Immature natural killer cell (primary cell): ENCODE measurements around the gene TRAPPC2. TPM values are rescaled to one million over a fixed set of nuclear protein-coding genes. Genes with fewer than 3 reads are reported as not detected.

Source experiments
- DNase-seq, 3 donors: peaks; one replicate each; pipeline ENCODE4 v3.0.0; 2022; ENCODE audit warnings: mixed read lengths in 1 of 3
- H3K27ac Mint-ChIP-seq, 6 donors: one replicate each; pipeline ENCODE4 v1.8.0; 2020; ENCODE audit warnings: mixed read lengths in 6 of 6, mild to moderate bottlenecking in 5 of 6, inconsistent platforms in 4 of 6, moderate library complexity in 3 of 6
- H3K27me3 Mint-ChIP-seq, 3 donors: one replicate each; pipeline ENCODE4 v1.8.0; 2020 to 2021; ENCODE audit warnings: low read depth in 3 of 3, mild to moderate bottlenecking in 3 of 3, mixed read lengths in 3 of 3, moderate library complexity in 3 of 3, inconsistent platforms in 1 of 3
- H3K36me3 Mint-ChIP-seq, 3 donors: one replicate each; pipeline ENCODE4 v1.8.0; 2020; ENCODE audit warnings: mixed read lengths in 3 of 3, inconsistent platforms in 2 of 3, mild to moderate bottlenecking in 2 of 3
- H3K4me1 Mint-ChIP-seq, 2 donors: one replicate each; pipeline ENCODE4 v1.8.0; 2020; ENCODE audit warnings: inconsistent platforms in 2 of 2, mild to moderate bottlenecking in 2 of 2, mixed read lengths in 2 of 2, moderate library complexity in 1 of 2
- H3K4me3 Mint-ChIP-seq, 5 donors: one replicate each; pipeline ENCODE4 v1.8.0; 2020; ENCODE audit warnings: mild to moderate bottlenecking in 5 of 5, mixed read lengths in 5 of 5, inconsistent platforms in 3 of 5, moderate library complexity in 3 of 5
- H3K9me3 Mint-ChIP-seq, 6 donors: one replicate each; pipeline ENCODE4 v1.8.0; 2020; ENCODE audit warnings: mild to moderate bottlenecking in 6 of 6, mixed read lengths in 6 of 6, inconsistent platforms in 4 of 6, moderate library complexity in 3 of 6
- polyA plus RNA-seq, 3 donors: library from polyadenylated mRNA; unstranded; fragments of 300-500 nt; fragmentation: Illumina TruSeq; gene quantifications; one replicate each; pipeline ENCODE4 v1.2.3, GENCODE V29; 2021

Gene TRAPPC2
- polyA plus RNA-seq, 3 donors from 2014 or later, result 48.8 to 60.1 (median 55.4) TPM

- H3K4me3 Mint-ChIP-seq, result peak overlapping the region in 1 of 5 donors; percentile 34
- H3K4me1 Mint-ChIP-seq, result peaks cover 67 to 82% of the 10 kb centered on the region in 2 donors
These were observed 31.3 kb downstream of the TRAPPC2 start for GRCh38 chrX:13703135-13703534.

DNA sequence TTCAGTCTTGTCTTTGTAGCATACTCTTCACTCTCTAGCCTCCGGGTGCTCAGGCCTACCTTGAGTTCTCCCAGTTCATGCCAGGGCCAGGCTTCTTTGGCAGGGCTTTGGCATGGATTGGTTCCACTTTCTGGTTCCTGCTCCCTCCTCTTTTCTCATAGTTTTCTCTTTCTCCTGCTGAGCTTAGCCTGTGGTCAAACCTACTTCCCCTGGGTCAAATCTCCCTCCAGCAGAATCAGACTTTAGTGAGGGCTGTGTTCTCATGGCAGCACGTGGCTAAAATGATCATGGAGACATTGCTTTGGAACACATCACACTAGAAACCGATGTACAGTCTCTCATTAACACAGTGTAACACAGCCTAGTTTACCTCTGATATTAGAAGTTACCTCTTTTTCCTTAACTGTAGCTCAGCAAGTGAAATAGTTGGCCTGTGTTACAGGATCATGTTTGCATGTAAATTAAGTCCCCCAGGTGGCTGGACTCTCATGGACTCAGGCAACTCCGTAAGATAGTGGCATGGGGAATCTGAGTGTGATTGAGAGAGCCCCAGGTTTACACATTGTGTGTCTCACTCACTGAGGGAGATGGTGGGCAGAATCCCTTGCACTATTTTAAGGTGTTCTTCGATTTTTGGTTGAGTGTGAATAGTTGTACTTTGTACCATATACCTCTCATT, 32.2 kb downstream of the TRAPPC2 start:
- no peaks in the 10 kb centered on the region for H3K9me3 Mint-ChIP-seq
- H3K36me3 Mint-ChIP-seq, result peaks cover 0 to 11% (median 0%) of the 10 kb centered on the region in 3 donors
- H3K4me1 Mint-ChIP-seq, result peaks cover 72 to 83% of the 10 kb centered on the region in 2 donors
- peak overlapping the region; percentile 22 to 72 (median 63) for H3K4me3 Mint-ChIP-seq
- peaks cover 0 to 3% (median 1%) of the 10 kb centered on the region in 3 donors for H3K27me3 Mint-ChIP-seq
- no peak for DNase-seq
- peak overlapping the region; percentile 47 to 89 (median 82) for H3K27ac Mint-ChIP-seq

More at GRCh38 chrX:13703135-13703534, 31.3 kb downstream of the TRAPPC2 start:
- Mint-ChIP-seq H3K27ac (peak overlapping the region; percentile 32 to 86 (median 65)), H3K9me3 (no peaks in the 10 kb centered on the region), H3K27me3 (peaks cover 1 to 3% (median 2%) of the 10 kb centered on the region in 3 donors), H3K36me3 (peaks cover 4 to 11% (median 4%) of the 10 kb centered on the region in 3 donors)
- no peak for DNase-seq

DNA sequence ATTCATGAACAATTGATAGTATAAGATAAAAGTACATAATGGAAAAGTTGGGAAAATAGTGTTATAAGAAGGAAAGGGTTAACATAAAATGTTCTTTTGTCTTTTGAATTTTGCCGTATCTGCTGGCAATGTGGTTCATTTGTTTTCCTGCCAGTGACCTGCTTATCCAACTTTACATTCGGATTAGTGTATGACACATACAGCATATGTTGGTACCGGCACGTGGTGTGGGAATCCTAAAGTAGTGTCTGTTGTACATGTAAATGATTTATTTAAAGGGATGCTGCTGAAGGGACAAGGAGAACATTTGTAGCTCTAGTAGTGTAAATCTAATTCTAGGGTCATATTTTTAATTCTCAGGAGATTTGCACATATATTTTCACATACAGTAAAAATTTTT, 34.0 kb downstream of the TRAPPC2 start:
- Mint-ChIP-seq H3K9me3 (no peaks in the 10 kb centered on the region), H3K27me3 (peaks cover 1 to 5% (median 3%) of the 10 kb centered on the region in 3 donors), H3K4me3 (no peak overlapping the region), H3K4me1 (peaks cover 84 to 90% of the 10 kb centered on the region in 2 donors), H3K27ac (peak overlapping the region in 5 of 6 donors; percentile 43 to 87 (median 58)), H3K36me3 (peaks cover 0 to 11% (median 0%) of the 10 kb centered on the region in 3 donors)
- DNase-seq, result no peak

- Mint-ChIP-seq H3K9me3 (no peaks in the 10 kb centered on the region), H3K36me3 (peaks cover 0 to 11% (median 0%) of the 10 kb centered on the region in 3 donors), H3K4me3 (peak overlapping the region; percentile 33 to 77 (median 66)), H3K27ac (peak overlapping the region; percentile 72 to 92 (median 87)), H3K27me3 (peaks cover 1 to 6% (median 3%) of the 10 kb centered on the region in 3 donors), H3K4me1 (peaks cover 94 to 98% of the 10 kb centered on the region in 2 donors)
- DNase-seq, result peak in 2 of 3 donors; percentile 9 to 31
These were observed 35.1 kb downstream of the TRAPPC2 start for GRCh38 chrX:13699183-13699826.

DNA sequence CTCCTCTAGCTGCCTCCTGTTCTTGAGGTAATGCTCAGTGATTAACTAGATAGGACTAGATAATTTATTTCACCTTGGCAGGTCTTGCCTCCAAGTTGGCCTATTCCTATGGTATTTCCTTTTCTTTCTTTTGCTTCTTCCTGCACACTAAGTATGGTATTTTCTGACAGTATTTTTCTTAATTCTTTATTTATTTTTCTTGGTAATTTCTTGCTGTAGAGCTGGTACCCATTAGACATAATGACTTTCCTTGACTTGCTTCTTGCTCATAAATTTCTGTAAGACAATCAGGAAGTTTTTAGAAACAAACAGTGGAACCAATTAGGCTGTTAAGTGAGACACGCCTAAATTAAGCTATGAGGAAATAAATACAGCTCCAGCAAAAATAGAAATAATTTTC, 36.0 kb downstream of the TRAPPC2 start:
- no peak for DNase-seq
- peaks cover 94 to 98% of the 10 kb centered on the region in 2 donors for H3K4me1 Mint-ChIP-seq
- H3K27ac Mint-ChIP-seq, result peak overlapping the region; percentile 72 to 92 (median 87)
- H3K36me3 Mint-ChIP-seq, result peaks cover 0 to 11% (median 0%) of the 10 kb centered on the region in 3 donors
- peak overlapping the region in 4 of 5 donors; percentile 27 to 76 (median 32) for H3K4me3 Mint-ChIP-seq
- peaks cover 0 to 2% (median 0%) of the 10 kb centered on the region in 6 donors for H3K9me3 Mint-ChIP-seq
- peaks cover 1 to 6% (median 3%) of the 10 kb centered on the region in 3 donors for H3K27me3 Mint-ChIP-seq

- Mint-ChIP-seq H3K27me3 (peaks cover 1 to 6% (median 3%) of the 10 kb centered on the region in 3 donors), H3K9me3 (peaks cover 0 to 2% (median 0%) of the 10 kb centered on the region in 6 donors), H3K27ac (peak overlapping the region; percentile 84 to 92 (median 87)), H3K36me3 (peaks cover 0 to 11% (median 0%) of the 10 kb centered on the region in 3 donors), H3K4me1 (peaks cover 95 to 98% of the 10 kb centered on the region in 2 donors), H3K4me3 (peak overlapping the region; percentile 30 to 91 (median 76))
- no peak for DNase-seq
These were observed 36.4 kb downstream of the TRAPPC2 start for GRCh38 chrX:13697976-13698375.

DNA sequence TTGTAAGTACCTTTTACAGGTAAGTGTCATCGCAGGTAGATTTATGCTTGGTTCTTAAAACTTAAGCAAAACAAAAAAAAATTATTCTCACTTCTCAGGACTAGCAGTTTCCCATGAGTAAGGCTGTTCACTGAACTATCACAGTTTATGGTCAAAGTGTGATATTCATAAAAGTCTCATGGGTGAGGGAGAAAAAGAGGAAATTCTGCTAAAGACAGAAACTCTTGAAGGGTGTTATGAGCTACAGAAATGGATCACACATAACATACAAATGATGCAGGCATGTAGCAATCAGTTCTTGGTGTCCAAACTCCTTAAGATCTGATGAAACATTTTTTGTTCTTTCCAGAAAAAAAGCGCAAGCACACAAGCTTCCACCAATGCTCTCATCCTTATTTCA, 37.0 kb downstream of the TRAPPC2 start:
- Mint-ChIP-seq H3K9me3 (peaks cover 0 to 2% (median 0%) of the 10 kb centered on the region in 6 donors), H3K27ac (peak overlapping the region; percentile 84 to 90 (median 87)), H3K36me3 (peaks cover 0 to 11% (median 0%) of the 10 kb centered on the region in 3 donors), H3K27me3 (peaks cover 3 to 6% (median 5%) of the 10 kb centered on the region in 3 donors), H3K4me3 (peak overlapping the region; percentile 67 to 91 (median 76)), H3K4me1 (peaks cover 95 to 98% of the 10 kb centered on the region in 2 donors)
- DNase-seq, result peak; percentile 50 to 56 (median 53)

- H3K27ac Mint-ChIP-seq, result peak overlapping the region; percentile 53 to 96 (median 79)
- peak overlapping the region; percentile 44 to 87 (median 62) for H3K4me3 Mint-ChIP-seq
- H3K4me1 Mint-ChIP-seq, result peaks cover 89 to 96% of the 10 kb centered on the region in 2 donors
These were observed 38.8 kb downstream of the TRAPPC2 start for GRCh38 chrX:13695601-13696115.

DNA sequence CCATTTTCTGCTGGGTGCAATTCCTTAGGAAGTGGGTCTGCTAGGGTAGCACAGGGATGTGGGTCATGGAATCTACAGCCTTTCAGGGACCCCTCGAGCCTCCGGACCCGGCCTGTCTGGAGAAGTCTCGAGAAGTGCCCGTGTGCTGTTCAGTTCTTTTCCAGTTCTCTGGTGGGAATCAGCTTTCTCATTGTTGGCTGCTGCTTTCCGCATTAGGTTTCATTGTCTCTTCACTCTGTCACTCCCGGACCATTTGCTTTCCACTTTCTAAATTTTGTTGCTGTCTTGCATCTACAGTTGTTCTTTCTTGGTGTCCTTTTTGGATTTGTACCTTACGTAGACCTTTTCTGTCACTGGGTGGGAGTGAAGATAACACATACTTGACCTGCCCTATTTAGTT, 39.4 kb downstream of the TRAPPC2 start:
- peaks cover 0 to 5% (median 0%) of the 10 kb centered on the region in 3 donors for H3K36me3 Mint-ChIP-seq
- peaks cover 5 to 7% (median 5%) of the 10 kb centered on the region in 3 donors for H3K27me3 Mint-ChIP-seq
- DNase-seq, result no peak
- H3K4me3 Mint-ChIP-seq, result peak overlapping the region; percentile 1 to 87 (median 62)
- H3K9me3 Mint-ChIP-seq, result peaks cover 0 to 2% (median 0%) of the 10 kb centered on the region in 6 donors
- H3K4me1 Mint-ChIP-seq, result peaks cover 88 to 96% of the 10 kb centered on the region in 2 donors
- peak overlapping the region; percentile 53 to 96 (median 80) for H3K27ac Mint-ChIP-seq

More at GRCh38 chrX:13695601-13696115, 38.8 kb downstream of the TRAPPC2 start:
- Mint-ChIP-seq H3K36me3 (peaks cover 0 to 5% (median 0%) of the 10 kb centered on the region in 3 donors), H3K27me3 (peaks cover 2 to 7% (median 5%) of the 10 kb centered on the region in 3 donors), H3K9me3 (peaks cover 0 to 2% (median 0%) of the 10 kb centered on the region in 6 donors)
- DNase-seq, result no peak

GRCh38 chrX:13694359-13694758, 40.1 kb downstream of the TRAPPC2 start:
- peaks cover 88 to 96% of the 10 kb centered on the region in 2 donors for H3K4me1 Mint-ChIP-seq

DNA sequence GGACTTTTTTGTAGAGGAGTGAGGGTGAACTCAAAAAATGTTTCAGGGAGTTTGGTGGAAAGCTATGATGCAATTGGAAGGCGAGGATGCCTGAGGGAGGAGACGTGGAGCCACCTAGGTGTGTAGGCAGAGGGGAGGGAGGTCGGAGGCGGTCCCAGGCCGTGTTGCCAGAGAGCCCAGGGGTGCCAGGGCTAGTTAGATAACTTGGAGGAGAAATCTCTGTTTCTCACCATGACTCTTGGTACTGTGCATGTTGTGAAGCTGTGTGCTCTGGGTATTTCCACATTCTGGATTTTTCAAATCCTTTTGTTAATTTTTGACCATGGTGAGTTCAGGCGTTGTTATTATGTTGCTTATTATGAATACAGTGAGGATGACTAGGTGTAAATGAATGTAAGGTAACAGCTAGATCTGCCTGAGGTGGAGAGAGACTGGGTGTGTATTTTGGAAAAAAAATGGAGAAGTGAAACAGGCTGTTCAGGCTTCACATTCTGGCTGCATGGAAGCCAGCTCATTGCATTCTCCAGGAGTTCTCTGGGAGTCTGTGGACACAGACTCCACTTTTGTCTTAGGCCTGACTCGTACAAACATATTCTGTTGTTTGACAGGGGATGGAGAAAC, 41.0 kb downstream of the TRAPPC2 start:
- no peak for DNase-seq
- H3K36me3 Mint-ChIP-seq, result no peaks in the 10 kb centered on the region
- H3K9me3 Mint-ChIP-seq, result peaks cover 0 to 2% (median 0%) of the 10 kb centered on the region in 6 donors
- peaks cover 84 to 92% of the 10 kb centered on the region in 2 donors for H3K4me1 Mint-ChIP-seq
- peaks cover 6 to 12% (median 11%) of the 10 kb centered on the region in 3 donors for H3K27me3 Mint-ChIP-seq
- H3K27ac Mint-ChIP-seq, result peak overlapping the region; percentile 82 to 96 (median 91)
- peak overlapping the region; percentile 68 to 87 (median 81) for H3K4me3 Mint-ChIP-seq

More at GRCh38 chrX:13694359-13694758, 40.1 kb downstream of the TRAPPC2 start:
- H3K36me3 Mint-ChIP-seq, result peaks cover 0 to 3% (median 0%) of the 10 kb centered on the region in 3 donors
- H3K9me3 Mint-ChIP-seq, result peaks cover 0 to 2% (median 0%) of the 10 kb centered on the region in 6 donors
- peaks cover 5 to 11% (median 8%) of the 10 kb centered on the region in 3 donors for H3K27me3 Mint-ChIP-seq
- H3K27ac Mint-ChIP-seq, result peak overlapping the region in 4 of 6 donors; percentile 19 to 96 (median 72)
- DNase-seq, result no peak
- peak overlapping the region in 4 of 5 donors; percentile 59 to 87 (median 71) for H3K4me3 Mint-ChIP-seq

- peak overlapping the region; percentile 82 to 96 (median 91) for H3K27ac Mint-ChIP-seq
- H3K27me3 Mint-ChIP-seq, result peaks cover 11 to 12% (median 12%) of the 10 kb centered on the region in 3 donors
- peaks cover 83 to 92% of the 10 kb centered on the region in 2 donors for H3K4me1 Mint-ChIP-seq
- H3K36me3 Mint-ChIP-seq, result no peaks in the 10 kb centered on the region
- H3K4me3 Mint-ChIP-seq, result peak overlapping the region; percentile 68 to 87 (median 81)
- DNase-seq, result no peak
- H3K9me3 Mint-ChIP-seq, result peaks cover 0 to 2% (median 0%) of the 10 kb centered on the region in 6 donors
These were observed 41.6 kb downstream of the TRAPPC2 start for GRCh38 chrX:13692771-13693231.
